Measurements from ENCODE around the gene ATP10B.

GRCh38 chr5:160555581-160555970, 296.4 kb downstream of the ATP10B start:
- TF ChIP-seq CTCF (IDR thresholded peaks at IDR 0.05), result no peak
- no peak for TF ChIP-seq EP300 (IDR thresholded peaks at IDR 0.05)

All from tibial nerve (tissue), 4 donors.